Lung (tissue), 12 donors: Measurements from ENCODE around the gene CMIP. TPM values are rescaled to one million over a fixed set of nuclear protein-coding genes. Genes with fewer than 3 reads are reported as not detected.

Experiments used
- ATAC-seq: fragments of 200-7000 bp; cut with Tn5 transposase; one replicate; pipeline ENCODE4 v1.9.1; 2020; ENCODE audit warnings: moderate number of reproducible peaks; ENCODE audit not compliant: insufficient read depth, low FRiP score
- DNase-seq, 3 donors: peaks; one replicate each; pipeline ENCODE4 v3.0.0-alpha.2; 2013 to 2017
- H3K27ac ChIP-seq, 2 donors: one replicate each; pipeline ENCODE4 v1.5.1; 2013; ENCODE audit warnings: mild to moderate bottlenecking in 2 of 2, moderate library complexity in 2 of 2, control low read depth in 1 of 2, inconsistent platforms in 1 of 2, low read depth in 1 of 2, low read length in 1 of 2
- H3K27me3 ChIP-seq, 3 donors: one replicate each; pipeline ENCODE4 v1.5.1; 2013; ENCODE audit warnings: low read length in 2 of 3; ENCODE audit not compliant: control insufficient read depth in 3 of 3, insufficient read depth in 3 of 3
- H3K36me3 ChIP-seq, 4 donors: one replicate each; pipeline ENCODE4 v1.5.1; 2013; ENCODE audit warnings: low read length in 4 of 4, mild to moderate bottlenecking in 1 of 4, moderate library complexity in 1 of 4; ENCODE audit not compliant: control insufficient read depth in 4 of 4, insufficient read depth in 4 of 4
- H3K4me1 ChIP-seq, 5 donors: one replicate each; pipeline ENCODE4 v1.5.1; 2013; ENCODE audit warnings: low read length in 5 of 5, mild to moderate bottlenecking in 2 of 5, moderate library complexity in 1 of 5; ENCODE audit not compliant: control insufficient read depth in 5 of 5, insufficient read depth in 5 of 5
- H3K4me3 ChIP-seq: one replicate; pipeline ENCODE4 v1.5.1; 2013; ENCODE audit warnings: mild to moderate bottlenecking, control low read depth, moderate library complexity
- H3K9ac ChIP-seq, 2 donors: one replicate each; pipeline ENCODE4 v1.5.1; 2013; ENCODE audit warnings: low read length in 2 of 2, control low read depth in 1 of 2; ENCODE audit not compliant: insufficient read depth in 1 of 2
- H3K9me3 ChIP-seq, 4 donors: one replicate each; pipeline ENCODE4 v1.5.1; 2013; ENCODE audit warnings: low read length in 3 of 4, mild to moderate bottlenecking in 1 of 4, moderate library complexity in 1 of 4; ENCODE audit not compliant: control insufficient read depth in 4 of 4, insufficient read depth in 3 of 4
- WGBS, 2 donors: extraction: QIAGEN DNeasy Blood & Tissue Kit; methylation state at CpG; one replicate each; pipeline ENCODE4 v1.1.7; 2013; 5-methylcytosine and 5-hydroxymethylcytosine counted together
- polyA plus RNA-seq, 2 donors: library from polyadenylated mRNA; stranded (reverse); fragments of 200-250 nt; gene quantifications; one replicate each; pipeline ENCODE4 v1.2.1, GENCODE V29; 2013
- total RNA-seq, 2 donors: library from RNA; depleted of rRNA in 1 of 2; stranded (reverse); fragments of >200 nt in 1 of 2; gene quantifications; one replicate each; pipeline ENCODE4 v1.2.1, GENCODE V29; 2014 to 2021
- TF ChIP-seq, protein P1 (sequence below): IDR thresholded peaks from 2 replicates; pipeline ENCODE4 v1.5.1; 2012; ENCODE audit warnings: mild to moderate bottlenecking; ENCODE audit errors: control extremely low read depth, extremely low read depth
- donor health status: control.
- donor health status: control.
- donor health status: Bipolar disorder and iron deficiency.
- donor health status: healthy.
- donor health status: DM: yes; HTN: yes; CAD: no.

Gene CMIP
- total and polyA plus RNA-seq, 4 donors, result 11.8 to 80.5 (median 48.6) TPM

DNA sequence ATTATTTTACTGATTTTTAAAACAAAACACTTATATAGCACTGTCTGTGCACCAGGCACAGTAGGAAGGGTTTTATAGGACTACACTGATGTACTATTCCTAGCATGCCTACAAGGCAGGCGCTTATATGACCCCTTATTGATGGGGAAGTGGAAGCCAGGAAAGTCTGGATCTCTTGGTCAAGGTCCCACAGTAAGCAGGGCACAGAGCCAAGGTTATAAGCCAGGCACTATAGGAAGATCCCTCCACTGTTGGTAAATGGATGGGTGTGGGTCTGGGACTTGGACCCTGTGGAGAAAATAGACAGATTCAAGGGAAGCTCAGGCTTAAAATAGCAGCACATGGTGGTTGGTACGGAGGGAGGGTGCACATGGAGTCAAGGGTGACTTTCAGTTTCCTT, 275.4 kb downstream of the CMIP start:
- TF ChIP-seq, protein P1, sequence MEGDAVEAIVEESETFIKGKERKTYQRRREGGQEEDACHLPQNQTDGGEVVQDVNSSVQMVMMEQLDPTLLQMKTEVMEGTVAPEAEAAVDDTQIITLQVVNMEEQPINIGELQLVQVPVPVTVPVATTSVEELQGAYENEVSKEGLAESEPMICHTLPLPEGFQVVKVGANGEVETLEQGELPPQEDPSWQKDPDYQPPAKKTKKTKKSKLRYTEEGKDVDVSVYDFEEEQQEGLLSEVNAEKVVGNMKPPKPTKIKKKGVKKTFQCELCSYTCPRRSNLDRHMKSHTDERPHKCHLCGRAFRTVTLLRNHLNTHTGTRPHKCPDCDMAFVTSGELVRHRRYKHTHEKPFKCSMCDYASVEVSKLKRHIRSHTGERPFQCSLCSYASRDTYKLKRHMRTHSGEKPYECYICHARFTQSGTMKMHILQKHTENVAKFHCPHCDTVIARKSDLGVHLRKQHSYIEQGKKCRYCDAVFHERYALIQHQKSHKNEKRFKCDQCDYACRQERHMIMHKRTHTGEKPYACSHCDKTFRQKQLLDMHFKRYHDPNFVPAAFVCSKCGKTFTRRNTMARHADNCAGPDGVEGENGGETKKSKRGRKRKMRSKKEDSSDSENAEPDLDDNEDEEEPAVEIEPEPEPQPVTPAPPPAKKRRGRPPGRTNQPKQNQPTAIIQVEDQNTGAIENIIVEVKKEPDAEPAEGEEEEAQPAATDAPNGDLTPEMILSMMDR, result no peak
- Histone ChIP-seq H3K4me3 (no peak overlapping the region), H3K9me3 (no peaks in the 10 kb centered on the region), H3K27ac (no peak overlapping the region), H3K36me3 (no peaks in the 10 kb centered on the region), H3K9ac (no peak overlapping the region), H3K27me3 (peaks cover 0 to 2% (median 0%) of the 10 kb centered on the region in 3 donors), H3K4me1 (peaks cover 0 to 16% (median 3%) of the 10 kb centered on the region in 5 donors)
- DNase-seq (no peak), ATAC-seq (no peak)
- 83 to 94% methylated on average over 2 of the region's 2 CpGs for WGBS, 2 donors

GRCh38 chr16:81720973-81721906, 276.6 kb downstream of the CMIP start:
- no peak overlapping the region for H3K27ac ChIP-seq
- peaks cover 0 to 2% (median 0%) of the 10 kb centered on the region in 3 donors for H3K27me3 ChIP-seq
- no peak for ATAC-seq
- peaks cover 0 to 11% (median 3%) of the 10 kb centered on the region in 5 donors for H3K4me1 ChIP-seq
- H3K9ac ChIP-seq, result no peak overlapping the region
- no peaks in the 10 kb centered on the region for H3K9me3 ChIP-seq
- TF ChIP-seq, protein P1, result no peak
- 66 to 74% methylated on average over 10 of the region's 10 CpGs for WGBS, 2 donors
- H3K36me3 ChIP-seq, result no peaks in the 10 kb centered on the region
- H3K4me3 ChIP-seq, result no peak overlapping the region
- peak; percentile 53 to 95 (median 93) for DNase-seq

GRCh38 chr16:81723098-81723723, 278.6 kb downstream of the CMIP start:
- H3K27ac ChIP-seq, result no peak overlapping the region
- peak; percentile 80 for ATAC-seq
- 45 to 55% methylated on average over 8 of the region's 8 CpGs for WGBS, 2 donors

More at GRCh38 chr16:81723098-81723723, 278.6 kb downstream of the CMIP start:
- Histone ChIP-seq H3K27me3 (peaks cover 0 to 2% (median 0%) of the 10 kb centered on the region in 3 donors), H3K9me3 (no peaks in the 10 kb centered on the region), H3K36me3 (no peaks in the 10 kb centered on the region), H3K4me3 (no peak overlapping the region), H3K4me1 (peaks cover 0 to 11% (median 3%) of the 10 kb centered on the region in 5 donors), H3K9ac (no peak overlapping the region)
- TF ChIP-seq, protein P1, result peak; percentile 80
- peak; percentile 42 to 94 (median 92) for DNase-seq
